ENCODE measurements around the gene CPNE5.

DNA sequence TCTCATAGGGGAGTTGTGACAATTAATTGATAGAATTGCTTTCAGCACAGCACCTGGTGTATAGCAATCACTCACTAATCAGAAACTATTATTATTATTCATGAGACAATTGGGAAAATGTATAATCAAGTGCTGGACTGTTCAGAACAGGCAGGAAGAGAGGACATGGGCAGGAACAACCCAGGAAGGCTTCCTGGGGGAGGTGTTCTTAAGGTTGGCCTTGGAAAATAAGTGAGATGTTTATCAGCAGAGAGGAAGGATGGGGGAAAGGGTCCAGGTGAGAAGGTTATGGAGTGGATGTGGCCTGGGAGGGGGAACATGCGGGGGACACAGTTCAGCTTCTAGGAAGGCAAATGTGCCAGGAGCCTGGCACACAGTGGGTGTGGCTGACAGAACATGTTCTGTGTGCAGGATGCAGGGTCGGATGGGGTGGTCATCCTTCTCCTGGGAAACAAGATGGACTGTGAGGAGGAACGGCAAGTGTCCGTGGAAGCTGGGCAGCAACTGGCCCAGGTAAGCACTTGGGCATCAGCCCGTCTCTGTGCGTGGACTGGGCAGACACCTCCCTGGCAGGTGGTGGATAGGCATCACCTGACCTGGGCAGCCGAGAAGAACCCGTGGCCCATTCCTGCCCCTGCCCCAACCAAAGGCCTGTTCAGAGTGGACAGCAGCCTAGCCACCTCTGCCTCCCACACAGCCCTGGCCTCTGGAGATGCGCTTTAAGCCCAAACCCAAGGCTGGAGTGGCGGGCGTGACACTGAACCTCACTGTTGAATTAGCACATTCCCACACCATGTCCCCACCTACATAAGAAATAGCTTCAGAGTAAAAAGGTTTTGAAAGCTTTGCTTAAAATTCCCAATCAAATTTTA lies 110.7 kb downstream of the CPNE5 start:
- TF ChIP-seq CTCF (optimal IDR thresholded peaks at IDR 0.05 in 1 of 3, IDR thresholded peaks at IDR 0.05 in 1 of 3, conservative IDR thresholded peaks at IDR 0.05 in 1 of 3; ENCODE audit: extremely low read depth in 1 of 3, insufficient read depth in 2 of 3, low read length in 3 of 3): no peak
- TF ChIP-seq EZH2 (IDR thresholded peaks at IDR 0.05; ENCODE audit: low read length): no peak

Data from keratinocyte (primary cell).